ENCODE results near the gene TUFM. TPM values are rescaled to one million over a fixed set of nuclear protein-coding genes. Genes with fewer than 3 reads are reported as not detected.

The TUFM gene
- total RNA-seq, 1 experiment from 2014 or later: 361 TPM

GRCh38 chr16:28886945-28887344, 40.8 kb upstream of the TUFM start:
- H3K79me2 ChIP-seq (ENCODE audit: insufficient read depth, low read length): no peaks in the 10 kb centered on the region
- H3K9me2 ChIP-seq (ENCODE audit: insufficient read depth): no peaks in the 10 kb centered on the region
- H3K9me3 ChIP-seq (ENCODE audit: control insufficient read depth in 1 of 2, insufficient read depth in 1 of 2, low read depth in 1 of 2, low read length in 2 of 2): no peaks in the 10 kb centered on the region
- BruUV-seq (replicated peaks): no TSS peak
- ATAC-seq (no peak), DNase-seq (ENCODE audit: low read depth, low spot score) (no peak)
- POLR2A ChIA-PET: no interaction called here
- no peak overlapping the region for H3K9ac ChIP-seq (ENCODE audit: low read length)
- H3K27ac ChIP-seq (ENCODE audit: low read depth, low read length): no peak overlapping the region
- no peak overlapping the region for H3K4me3 ChIP-seq (replicated peaks in 1 of 2; ENCODE audit: low read depth in 1 of 2, low read length in 2 of 2)
- H3K27me3 ChIP-seq (ENCODE audit: insufficient read depth, low read length): no peaks in the 10 kb centered on the region
- H2AFZ ChIP-seq (ENCODE audit: low read depth, low read length, poor library complexity, severe bottlenecking): no peak overlapping the region
- H4K20me1 ChIP-seq (ENCODE audit: insufficient read depth): no peaks in the 10 kb centered on the region
- RAD21 ChIA-PET (ENCODE audit: low non-redundant PET in 1 of 2, low total read pairs in 2 of 2, uncharacterized antibody in 2 of 2, unreplicated experiment in 2 of 2): no interaction called here
- no peaks in the 10 kb centered on the region; a peak in 1 of 4 replicates for H3K36me3 ChIP-seq (ENCODE audit: control insufficient read depth in 1 of 2, insufficient read depth in 2 of 2, low read length in 2 of 2)
- CTCF ChIA-PET: no interaction called here
- intact Hi-C loops (cut with micrococcal nuclease): no loop called here
- TF ChIP-seq MAX (IDR thresholded peaks at IDR 0.05): no peak
- TF ChIP-seq EZH2phosphoT487 (IDR thresholded peaks at IDR 0.05; ENCODE audit: borderline replicate concordance): no peak
- no peak for TF ChIP-seq POLR2AphosphoS5 (IDR thresholded peaks at IDR 0.05; ENCODE audit: low read depth, low read length)
- no peak for TF ChIP-seq ATF3 (IDR thresholded peaks at IDR 0.05)
- TF ChIP-seq JUND (IDR thresholded peaks at IDR 0.05): no peak
- TF ChIP-seq POLR2A (IDR thresholded peaks at IDR 0.05; ENCODE audit: borderline replicate concordance, extremely low read depth, insufficient read depth, insufficient read length): no peak
- no peak for TF ChIP-seq SRF (IDR thresholded peaks at IDR 0.05; ENCODE audit: low read depth)
- TF ChIP-seq CTCF (IDR thresholded peaks at IDR 0.05 in 2 of 3, conservative IDR thresholded peaks at IDR 0.05 in 1 of 3; ENCODE audit: borderline replicate concordance in 1 of 3, insufficient read depth in 1 of 3, low read depth in 2 of 3, low read length in 2 of 3): no peak
- TF ChIP-seq EGR1 (IDR thresholded peaks at IDR 0.05; ENCODE audit: low read depth): no peak
- TF ChIP-seq SP1 (IDR thresholded peaks at IDR 0.05; ENCODE audit: low read depth): no peak
- no peak for TF ChIP-seq EZH2 (IDR thresholded peaks at IDR 0.05)
- no peak for TF ChIP-seq FOSL1 (IDR thresholded peaks at IDR 0.05; ENCODE audit: low read depth)
- no peak for TF ChIP-seq ELF1 (IDR thresholded peaks at IDR 0.05; ENCODE audit: borderline replicate concordance, low read depth)
- no peak for TF ChIP-seq CBX3 (IDR thresholded peaks at IDR 0.05; ENCODE audit: low read depth)
- no peak for TF ChIP-seq CEBPB (IDR thresholded peaks at IDR 0.05; ENCODE audit: low read depth)
- TF ChIP-seq ZFX (IDR thresholded peaks at IDR 0.05): no peak
- TF ChIP-seq RAD21 (IDR thresholded peaks at IDR 0.05; ENCODE audit: low read depth): no peak
- no peak overlapping the region for H3K4me2 ChIP-seq (ENCODE audit: low read length)
- no peaks in the 10 kb centered on the region for H3K4me1 ChIP-seq (ENCODE audit: control insufficient read depth in 1 of 2, insufficient read depth in 2 of 2, low read length in 2 of 2)

Data from HCT116 (cell line).